ENCODE measurements around the gene PAK3.

PAK3 gene

GRCh38 chrX:111095974-111096895, at the start of gene PAK3:
Gene PAK3 (plus strand): TSS chrX:111096191. CDS start chrX:111123104, 26,913 bp downstream.
- peak; percentile 85 for DNase-seq

GRCh38 chrX:111047575-111047974, 48.4 kb upstream of the PAK3 start:
- DNase-seq, result no peak

GRCh38 chrX:111052478-111052877, 43.5 kb upstream of the PAK3 start:
- no peak for DNase-seq

GRCh38 chrX:111071542-111072277, 24.3 kb upstream of the PAK3 start:
- DNase-seq, result no peak

- DNase-seq, result no peak
Observed at GRCh38 chrX:111083081-111083480, 12.9 kb upstream of the PAK3 start.

- no peak for DNase-seq
Observed at GRCh38 chrX:111086591-111087006, 9.4 kb upstream of the PAK3 start.

GRCh38 chrX:111088628-111089027, 7.4 kb upstream of the PAK3 start:
- no peak for DNase-seq

GRCh38 chrX:111090458-111090857, 5.5 kb upstream of the PAK3 start:
- no peak for DNase-seq

- DNase-seq, result peak; percentile 43
Observed at GRCh38 chrX:111098874-111099273, 2.9 kb downstream of the PAK3 start.

GRCh38 chrX:111100191-111100590, 4.2 kb downstream of the PAK3 start:
- DNase-seq, result peak; percentile 6

- no peak for DNase-seq
Observed at GRCh38 chrX:111101580-111101979, 5.6 kb downstream of the PAK3 start.

GRCh38 chrX:111102636-111103035, 6.6 kb downstream of the PAK3 start:
- peak; percentile 7 for DNase-seq

GRCh38 chrX:111103246-111103645, 7.3 kb downstream of the PAK3 start:
- DNase-seq, result no peak

- no peak for DNase-seq
Observed at GRCh38 chrX:111110098-111110775, 14.2 kb downstream of the PAK3 start.

- DNase-seq, result no peak
Observed at GRCh38 chrX:111114806-111115205, 18.8 kb downstream of the PAK3 start.

- no peak for DNase-seq
Observed at GRCh38 chrX:111116666-111117065, 20.7 kb downstream of the PAK3 start.

- DNase-seq, result no peak
Observed at GRCh38 chrX:111119341-111119740, 23.4 kb downstream of the PAK3 start.

- DNase-seq, result no peak
Observed at GRCh38 chrX:111123125-111123524, 27.1 kb downstream of the PAK3 start.

GRCh38 chrX:111123606-111124179, 27.7 kb downstream of the PAK3 start:
- no peak for DNase-seq

GRCh38 chrX:111124418-111124817, 28.4 kb downstream of the PAK3 start:
- no peak for DNase-seq

GRCh38 chrX:111127038-111127437, 31.0 kb downstream of the PAK3 start:
- DNase-seq, result no peak

- DNase-seq, result no peak
Observed at GRCh38 chrX:111129921-111130320, 33.9 kb downstream of the PAK3 start.

- no peak for DNase-seq
Observed at GRCh38 chrX:111131572-111131971, 35.6 kb downstream of the PAK3 start.

Data from NCI-H748 treated with DMSO at 0.1 percent for 48 hours (cell line).